GM08714 (cell line): Measurements from ENCODE around the gene MTO1.

Source experiments
- H3K4me3 ChIP-seq: fragments of 200-500 bp; sonication (Bioruptor generic); 2 replicates; pipeline ENCODE4 v1.5.1; 2014; ENCODE audit warnings: mild to moderate bottlenecking, low read length, inconsistent platforms
- ZNF274 ChIP-seq: IDR thresholded peaks from 2 replicates; pipeline ENCODE4 v1.6.1; 2012; ENCODE audit warnings: mild to moderate bottlenecking, low read depth, low read length

MTO1 gene

GRCh38 chr6:73515204-73515655 is 53.7 kb downstream of the MTO1 start:
- no peak overlapping the region for H3K4me3 ChIP-seq
- no peak for TF ChIP-seq ZNF274

DNA sequence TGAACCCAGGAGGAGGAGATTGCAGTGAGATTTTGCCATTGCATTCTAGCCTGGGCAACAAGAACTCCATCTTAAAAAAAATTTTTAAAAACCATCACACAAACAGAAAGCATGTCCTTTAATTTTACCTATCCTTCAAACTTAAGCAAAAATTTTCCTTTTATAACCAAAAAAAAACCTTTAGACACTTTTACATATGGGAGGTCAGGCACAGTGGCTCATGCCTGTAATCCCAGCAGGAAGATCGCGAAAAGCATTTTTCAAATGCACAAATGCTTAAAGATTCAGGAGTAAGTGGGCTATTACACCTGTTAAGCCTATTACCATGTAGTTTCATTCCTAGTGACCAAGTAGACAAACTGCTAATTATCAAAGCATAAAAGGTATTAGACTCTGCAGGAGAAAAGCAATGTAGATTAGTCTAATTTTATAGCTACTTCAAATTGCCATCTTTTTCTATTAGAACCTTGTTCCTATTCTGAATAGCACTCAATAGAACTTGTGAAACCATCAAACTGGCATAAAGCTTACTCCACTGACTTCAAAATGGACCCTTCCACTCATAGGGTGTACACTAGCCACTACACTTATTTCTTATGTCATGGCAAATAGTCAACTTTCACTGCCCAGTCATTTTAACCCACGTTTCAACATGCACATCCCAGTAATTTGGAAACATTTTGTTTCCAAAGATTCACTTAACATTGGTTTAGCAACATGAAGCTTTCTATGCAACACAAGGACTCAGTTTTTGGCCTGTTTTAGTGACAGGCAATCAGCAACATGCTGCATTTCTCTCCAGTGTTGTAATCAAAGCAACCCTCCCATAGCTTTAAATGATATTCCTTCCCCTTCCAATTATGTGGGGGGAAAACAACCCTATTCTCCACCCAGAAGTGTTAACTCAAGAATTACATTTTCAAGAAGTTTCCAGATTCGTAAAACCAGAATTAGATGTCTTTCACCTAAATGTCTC is 55.3 kb downstream of the MTO1 start:
- no peak for TF ChIP-seq ZNF274
- H3K4me3 ChIP-seq, result peak overlapping the region; percentile 4; the same call in 1 of the 2 replicates

DNA sequence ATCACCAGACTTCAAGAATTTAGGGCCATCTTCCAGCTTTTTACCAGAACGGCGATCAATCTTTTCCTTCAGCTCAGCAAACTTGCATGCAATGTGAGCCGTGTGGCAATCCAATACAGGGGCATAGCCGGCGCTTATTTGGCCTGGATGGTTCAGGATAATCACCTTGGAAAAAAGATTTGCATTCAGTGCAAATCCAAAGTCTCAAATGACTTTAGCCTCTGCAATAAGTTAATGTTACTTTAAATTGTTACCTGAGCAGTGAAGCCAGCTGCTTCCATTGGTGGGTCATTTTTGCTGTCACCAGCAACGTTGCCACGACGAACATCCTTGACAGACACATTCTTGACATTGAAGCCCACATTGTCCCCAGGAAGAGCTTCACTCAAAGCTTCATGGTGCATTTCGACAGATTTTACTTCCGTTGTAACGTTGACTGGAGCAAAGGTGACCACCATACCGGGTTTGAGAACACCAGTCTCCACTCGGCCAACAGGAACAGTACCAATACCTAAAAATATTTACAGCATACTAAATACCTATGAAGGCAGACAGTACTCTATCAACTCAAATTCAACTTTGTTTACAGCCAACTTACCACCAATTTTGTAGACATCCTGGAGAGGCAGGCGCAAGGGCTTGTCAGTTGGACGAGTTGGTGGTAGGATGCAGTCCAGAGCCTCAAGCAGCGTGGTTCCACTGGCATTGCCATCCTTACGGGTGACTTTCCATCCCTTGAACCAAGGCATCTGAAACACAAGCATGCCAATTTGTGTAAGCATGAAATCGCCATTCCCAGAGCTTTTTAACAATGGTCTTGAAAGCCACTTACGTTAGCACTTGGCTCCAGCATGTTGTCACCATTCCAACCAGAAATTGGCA is 56.8 kb downstream of the MTO1 start:
- peak overlapping the region; percentile 93 for H3K4me3 ChIP-seq

GRCh38 chr6:73518982-73519881 is 57.7 kb downstream of the MTO1 start:
- H3K4me3 ChIP-seq, result peak overlapping the region; percentile 93

GRCh38 chr6:73519926-73520687 is 58.6 kb downstream of the MTO1 start:
- TF ChIP-seq ZNF274, result no peak
- H3K4me3 ChIP-seq, result peak overlapping the region; percentile 93

DNA sequence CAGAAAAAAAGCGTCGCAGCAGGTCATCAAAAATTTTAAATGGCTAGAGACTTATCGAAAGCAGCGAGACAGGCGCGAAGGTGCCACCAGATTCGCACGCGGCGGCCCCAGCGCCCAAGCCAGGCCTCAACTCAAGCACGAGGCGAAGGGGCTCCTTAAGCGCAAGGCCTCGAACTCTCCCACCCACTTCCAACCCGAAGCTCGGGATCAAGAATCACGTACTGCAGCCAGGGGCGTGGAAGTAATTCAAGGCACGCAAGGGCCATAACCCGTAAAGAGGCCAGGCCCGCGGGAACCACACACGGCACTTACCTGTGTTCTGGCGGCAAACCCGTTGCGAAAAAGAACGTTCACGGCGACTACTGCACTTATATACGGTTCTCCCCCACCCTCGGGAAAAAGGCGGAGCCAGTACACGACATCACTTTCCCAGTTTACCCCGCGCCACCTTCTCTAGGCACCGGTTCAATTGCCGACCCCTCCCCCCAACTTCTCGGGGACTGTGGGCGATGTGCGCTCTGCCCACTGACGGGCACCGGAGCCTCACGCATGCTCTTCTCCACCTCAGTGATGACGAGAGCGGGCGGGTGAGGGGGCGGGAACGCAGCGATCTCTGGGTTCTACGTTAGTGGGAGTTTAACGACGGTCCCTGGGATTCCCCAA is 59.3 kb downstream of the MTO1 start, which contains the start of gene EEF1A1:
TSS of gene EEF1A1 (minus strand) at position 345 of the 663 bp plus-strand sequence. CDS start 1,006 bp downstream, outside the sequence.
- peak within 1 kb of the TSS; percentile 93 for H3K4me3 ChIP-seq

DNA sequence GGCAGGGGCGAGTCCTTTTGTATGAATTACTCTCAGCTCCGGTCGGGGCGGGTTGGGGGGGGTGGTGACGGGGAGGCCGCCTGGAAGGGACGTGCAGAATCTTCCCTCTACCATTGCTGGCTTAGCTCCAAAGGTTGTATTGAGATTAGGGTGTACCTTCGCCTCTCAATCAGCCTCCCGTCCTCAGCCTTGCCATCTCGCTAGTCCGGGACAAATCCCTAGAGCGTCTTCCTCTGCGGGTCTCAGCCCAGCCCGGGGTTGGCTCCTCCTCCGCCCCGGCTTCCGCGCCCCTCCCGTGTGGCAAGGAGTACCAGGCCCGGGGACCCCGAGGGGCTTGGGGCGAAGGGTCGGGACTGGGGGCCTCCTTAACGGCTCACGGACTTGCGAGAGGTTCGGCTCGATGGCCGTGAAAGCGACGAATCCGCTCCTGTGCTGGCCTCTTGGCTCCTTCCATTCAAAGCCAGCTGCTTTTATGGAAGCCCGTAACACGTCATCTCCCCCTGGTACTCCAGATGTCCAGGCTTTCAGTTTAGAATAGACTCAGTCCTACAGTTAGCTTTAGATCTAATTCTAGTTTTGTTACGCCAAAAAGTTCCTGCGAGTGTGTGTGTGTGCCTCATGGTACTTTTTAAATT is 59.9 kb downstream of the MTO1 start:
- no peak for TF ChIP-seq ZNF274
- H3K4me3 ChIP-seq, result peak overlapping the region; percentile 75

More for the DNA sequence above, 59.3 kb downstream of the MTO1 start, which contains the start of gene EEF1A1:
- TF ChIP-seq ZNF274, result no peak

- TF ChIP-seq ZNF274, result no peak
- H3K4me3 ChIP-seq, result peak overlapping the region; percentile 75
Observed at GRCh38 chr6:73523434-73524123, 62.0 kb downstream of the MTO1 start.

DNA sequence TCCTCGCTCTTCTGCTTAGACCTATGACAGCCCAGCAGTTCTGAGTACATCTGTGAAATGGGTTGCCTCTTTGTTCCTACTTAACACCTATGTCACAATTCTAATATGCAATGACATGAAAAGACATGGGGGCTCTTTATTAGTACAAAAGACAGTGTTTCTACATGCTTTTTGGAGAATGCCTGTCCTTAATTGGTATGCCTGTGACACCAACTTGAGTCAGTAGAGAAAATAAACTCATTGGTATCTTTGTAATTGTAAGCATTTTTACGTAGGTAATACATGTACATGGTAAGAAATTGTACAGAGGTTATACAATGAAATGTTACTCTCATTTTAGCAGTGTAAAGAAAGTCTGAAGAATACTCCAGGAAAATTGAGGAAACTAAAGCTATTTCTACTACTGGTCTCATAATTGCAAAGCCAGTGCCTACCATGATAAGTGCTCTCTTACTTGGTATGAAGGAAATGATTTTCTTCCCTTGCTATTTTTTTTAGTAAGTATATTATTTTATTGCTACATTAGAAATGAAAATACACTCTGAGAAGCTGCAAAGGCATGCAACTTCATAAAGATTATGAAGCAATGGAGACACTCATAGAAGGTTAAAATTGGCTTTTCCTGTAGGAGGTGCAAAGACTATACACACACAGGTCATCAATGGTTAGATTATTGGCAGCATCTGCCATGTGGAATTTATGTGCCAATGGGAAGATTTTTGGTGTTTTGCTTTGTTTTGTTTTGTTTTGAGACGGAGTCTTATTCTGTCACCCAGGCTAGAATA is 64.2 kb downstream of the MTO1 start:
- no peak overlapping the region for H3K4me3 ChIP-seq
- TF ChIP-seq ZNF274, result no peak

GRCh38 chr6:73528897-73529296 is 67.4 kb downstream of the MTO1 start:
- TF ChIP-seq ZNF274, result no peak
- H3K4me3 ChIP-seq, result no peak overlapping the region

- no peak for TF ChIP-seq ZNF274
- no peak overlapping the region for H3K4me3 ChIP-seq
Observed at GRCh38 chr6:73532293-73532692, 70.8 kb downstream of the MTO1 start.
